Mesothelial cell of epicardium (in vitro differentiated cells): ENCODE results near the gene IRX2. TPM values are rescaled to one million over a fixed set of nuclear protein-coding genes. Genes with fewer than 3 reads are reported as not detected.
A peak's percentile ranks its signal among the peaks of the same experiment; 100 is the strongest.

Experiments used
- DNase-seq, 2 experiments: peaks; one replicate each; pipeline ENCODE4 v3.0.0; 2021; ENCODE audit warnings: low spot score in 2 of 2; ENCODE audit not compliant: unreplicated experiment in 2 of 2
- H3K27ac Mint-ChIP-seq: 2 replicates; pipeline ENCODE4 v1.8.0; 2021; ENCODE audit warnings: mixed read lengths
- H3K27me3 Mint-ChIP-seq: 2 replicates; pipeline ENCODE4 v1.8.0; 2021; ENCODE audit warnings: low read depth, mixed read lengths
- H3K36me3 Mint-ChIP-seq: 2 replicates; pipeline ENCODE4 v1.8.0; 2021; ENCODE audit warnings: mixed read lengths
- H3K4me1 Mint-ChIP-seq: 2 replicates; pipeline ENCODE4 v1.8.0; 2021; ENCODE audit warnings: mixed read lengths
- H3K4me3 Mint-ChIP-seq: 2 replicates; pipeline ENCODE4 v1.8.0; 2021; ENCODE audit warnings: mild to moderate bottlenecking, moderate library complexity, mixed read lengths
- H3K9me3 Mint-ChIP-seq: 2 replicates; pipeline ENCODE4 v1.8.0; 2021; ENCODE audit warnings: mixed read lengths
- total RNA-seq: library from RNA; stranded (reverse); gene quantifications from 3 replicates; pipeline ENCODE4 v1.2.1, GENCODE V29; 2021
- TF ChIP-seq, protein P1 (sequence below): fragments of 200-600 bp; sonication (generic); IDR thresholded peaks from one replicate; pipeline ENCODE4 v1.5.0; 2021; ENCODE audit warnings: antibody characterized with exemption; ENCODE audit not compliant: unreplicated experiment

Gene IRX2
- total RNA-seq, 1 donor from 2014 or later, result 30.3 TPM

DNA sequence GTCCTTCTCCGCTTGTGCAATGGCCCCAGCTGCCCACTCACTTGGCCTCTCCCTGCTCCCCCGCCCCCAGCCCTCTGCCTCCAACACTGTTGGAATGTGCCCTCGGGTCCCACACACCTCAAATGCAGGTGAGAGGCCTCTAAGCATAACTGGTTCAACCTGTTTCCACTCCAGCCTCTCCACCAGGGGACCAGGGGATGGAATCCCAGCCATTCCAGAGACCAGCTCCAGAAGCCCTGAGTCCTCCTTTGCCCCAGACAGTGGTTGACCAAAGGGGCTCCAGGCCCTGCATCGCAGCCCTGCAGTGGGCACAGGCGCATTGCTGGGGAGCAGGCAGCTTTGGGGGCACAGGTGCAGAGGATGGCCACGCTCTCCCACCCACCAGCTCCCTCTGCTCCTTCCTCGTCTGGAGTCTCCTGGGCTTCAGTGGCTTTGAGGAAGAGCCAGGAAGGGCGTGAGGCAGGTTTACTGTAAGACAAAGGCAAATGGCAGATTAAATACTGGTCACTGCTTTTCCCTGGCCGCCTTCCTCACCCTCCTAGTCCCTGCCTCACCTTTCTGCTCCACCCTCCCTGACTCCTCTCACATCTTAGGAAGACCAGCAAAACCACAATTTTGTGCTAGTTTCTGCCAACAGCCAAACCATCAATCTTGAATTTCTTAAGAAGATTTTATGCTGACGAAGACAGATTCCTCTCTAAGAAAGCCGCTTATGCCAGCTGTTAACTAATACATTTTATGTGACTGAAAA is 29.1 kb upstream of the IRX2 start:
- H3K9me3 Mint-ChIP-seq, result peaks cover 19% of the 10 kb centered on the region
- no peaks in the 10 kb centered on the region for H3K27me3 Mint-ChIP-seq
- H3K36me3 Mint-ChIP-seq, result peaks cover 7% of the 10 kb centered on the region
- H3K4me3 Mint-ChIP-seq, result peak overlapping the region; percentile 3
- H3K4me1 Mint-ChIP-seq, result peaks cover 16% of the 10 kb centered on the region
- H3K27ac Mint-ChIP-seq, result peak overlapping the region; percentile 93
- peak in 1 of 2 experiments; percentile 52 for DNase-seq
- TF ChIP-seq, protein P1, sequence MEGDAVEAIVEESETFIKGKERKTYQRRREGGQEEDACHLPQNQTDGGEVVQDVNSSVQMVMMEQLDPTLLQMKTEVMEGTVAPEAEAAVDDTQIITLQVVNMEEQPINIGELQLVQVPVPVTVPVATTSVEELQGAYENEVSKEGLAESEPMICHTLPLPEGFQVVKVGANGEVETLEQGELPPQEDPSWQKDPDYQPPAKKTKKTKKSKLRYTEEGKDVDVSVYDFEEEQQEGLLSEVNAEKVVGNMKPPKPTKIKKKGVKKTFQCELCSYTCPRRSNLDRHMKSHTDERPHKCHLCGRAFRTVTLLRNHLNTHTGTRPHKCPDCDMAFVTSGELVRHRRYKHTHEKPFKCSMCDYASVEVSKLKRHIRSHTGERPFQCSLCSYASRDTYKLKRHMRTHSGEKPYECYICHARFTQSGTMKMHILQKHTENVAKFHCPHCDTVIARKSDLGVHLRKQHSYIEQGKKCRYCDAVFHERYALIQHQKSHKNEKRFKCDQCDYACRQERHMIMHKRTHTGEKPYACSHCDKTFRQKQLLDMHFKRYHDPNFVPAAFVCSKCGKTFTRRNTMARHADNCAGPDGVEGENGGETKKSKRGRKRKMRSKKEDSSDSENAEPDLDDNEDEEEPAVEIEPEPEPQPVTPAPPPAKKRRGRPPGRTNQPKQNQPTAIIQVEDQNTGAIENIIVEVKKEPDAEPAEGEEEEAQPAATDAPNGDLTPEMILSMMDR, result no peak

DNA sequence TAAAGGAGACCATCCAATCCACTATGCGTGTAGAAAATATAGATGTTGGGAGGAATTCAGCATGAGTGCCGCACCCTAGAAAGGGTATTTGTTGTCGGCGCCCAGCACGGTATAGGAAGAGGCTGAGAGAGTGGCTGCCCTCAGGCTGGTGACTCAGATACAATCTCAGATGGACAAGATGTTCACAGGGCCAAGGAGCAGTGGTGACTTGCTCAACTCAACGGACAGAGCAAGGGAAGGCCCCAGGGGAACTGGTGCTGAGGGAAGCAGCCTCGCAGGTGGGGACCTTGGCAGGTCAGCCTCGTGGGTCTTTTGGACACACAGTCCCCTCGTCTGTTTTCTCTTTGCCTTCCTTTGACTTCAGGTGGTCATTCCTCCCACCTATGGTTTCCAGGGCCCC is 28.0 kb upstream of the IRX2 start:
- Mint-ChIP-seq H3K27ac (no peak overlapping the region), H3K9me3 (peaks cover 12% of the 10 kb centered on the region), H3K4me1 (peaks cover 16% of the 10 kb centered on the region), H3K27me3 (no peaks in the 10 kb centered on the region), H3K36me3 (peaks cover 2% of the 10 kb centered on the region), H3K4me3 (no peak overlapping the region)
- TF ChIP-seq, protein P1, result no peak
- DNase-seq, result no peak

DNA sequence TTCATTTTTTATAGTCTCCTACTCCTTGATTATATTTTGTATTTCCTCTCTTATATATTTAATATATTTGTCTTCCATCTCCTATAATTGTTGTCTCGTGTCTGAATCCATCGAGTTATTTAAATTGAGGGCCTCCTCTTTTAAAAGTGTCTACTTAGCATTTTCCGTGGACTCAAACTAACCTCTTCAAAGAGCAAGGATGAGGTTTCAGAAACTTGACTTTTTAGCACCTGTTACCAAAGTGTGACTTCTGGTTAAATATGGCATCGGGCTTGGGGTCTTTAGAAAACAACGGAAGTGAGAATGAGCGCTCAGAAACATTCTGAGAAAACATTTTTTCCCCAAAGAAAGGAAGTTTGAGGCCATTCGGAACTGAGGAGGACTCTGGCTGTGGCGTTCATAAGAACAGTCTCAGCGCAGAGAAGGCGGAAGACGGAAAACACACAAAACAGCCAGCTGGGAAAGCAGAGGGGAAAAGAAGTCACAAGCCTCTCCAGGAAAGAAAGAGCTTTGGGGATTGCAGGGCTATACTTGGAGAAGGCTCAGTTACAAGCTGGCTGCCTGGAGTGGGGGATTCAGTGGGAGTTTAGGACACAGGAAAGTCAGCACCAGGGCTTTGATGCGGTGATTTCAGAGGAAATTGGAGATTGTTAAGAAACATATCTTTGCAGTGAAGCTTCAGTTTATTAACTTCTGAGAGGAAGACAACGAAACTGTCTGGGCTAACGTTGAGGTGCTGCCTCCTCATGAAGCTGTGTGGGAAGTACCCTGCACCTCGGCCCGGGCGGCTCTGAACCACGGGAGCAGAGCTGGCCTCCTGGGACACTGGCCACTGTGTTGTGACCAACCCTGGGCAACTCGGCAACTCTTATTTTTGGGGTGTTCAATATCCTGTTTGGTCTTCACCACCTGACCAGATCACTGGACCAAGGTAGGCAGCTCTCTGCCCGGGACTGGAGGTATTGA is 25.1 kb upstream of the IRX2 start:
- peaks cover 8% of the 10 kb centered on the region for H3K9me3 Mint-ChIP-seq
- H3K27me3 Mint-ChIP-seq, result peaks cover 2% of the 10 kb centered on the region
- TF ChIP-seq, protein P1, result no peak
- no peak overlapping the region for H3K27ac Mint-ChIP-seq
- peaks cover 19% of the 10 kb centered on the region for H3K4me1 Mint-ChIP-seq
- DNase-seq, result no peak
- peaks cover 2% of the 10 kb centered on the region for H3K36me3 Mint-ChIP-seq
- H3K4me3 Mint-ChIP-seq, result no peak overlapping the region

DNA sequence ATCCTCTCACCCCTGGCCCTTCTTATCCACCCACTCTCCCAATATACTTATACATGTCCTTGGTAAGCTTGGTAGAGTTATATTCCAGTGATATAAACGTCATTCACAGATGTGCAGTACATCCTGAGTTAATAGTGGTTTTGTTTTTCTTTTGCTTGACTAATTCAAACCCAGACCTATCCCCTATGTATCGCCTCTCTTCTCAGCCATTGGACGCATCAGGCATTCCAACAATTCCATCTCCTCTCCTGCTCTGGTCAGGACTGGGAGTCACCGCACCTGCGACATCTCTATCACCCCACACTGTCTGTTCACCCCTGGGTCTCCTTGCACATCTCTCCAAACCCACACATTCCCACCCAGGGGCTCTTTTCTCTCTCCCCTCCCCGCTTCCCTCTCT is 21.9 kb upstream of the IRX2 start:
- Mint-ChIP-seq H3K4me1 (peaks cover 6% of the 10 kb centered on the region), H3K27me3 (peaks cover 2% of the 10 kb centered on the region), H3K9me3 (peaks cover 8% of the 10 kb centered on the region), H3K36me3 (peaks cover 2% of the 10 kb centered on the region), H3K4me3 (no peak overlapping the region), H3K27ac (no peak overlapping the region)
- no peak for DNase-seq
- TF ChIP-seq, protein P1, result no peak

DNA sequence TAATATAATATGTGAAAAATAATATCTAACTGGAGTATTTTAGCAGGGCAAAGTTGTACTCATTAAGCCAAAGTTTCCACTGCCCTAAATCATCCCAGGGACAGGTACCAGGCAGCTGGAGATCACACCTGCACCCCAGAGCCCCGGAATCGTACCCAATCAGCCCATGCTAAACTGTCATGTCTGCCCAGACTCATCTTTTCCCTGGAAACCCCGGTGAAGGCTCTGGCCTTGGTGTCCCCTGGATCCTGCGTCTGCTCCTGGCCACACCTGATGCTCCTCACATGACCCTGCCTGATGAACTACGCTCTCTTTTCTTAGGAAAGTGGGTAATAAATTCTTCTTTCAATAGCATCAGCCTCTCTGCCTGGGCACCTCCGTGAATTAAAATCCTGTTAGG is 15.6 kb upstream of the IRX2 start:
- Mint-ChIP-seq H3K4me1 (peaks cover 3% of the 10 kb centered on the region), H3K36me3 (no peaks in the 10 kb centered on the region), H3K4me3 (no peak overlapping the region), H3K9me3 (no peaks in the 10 kb centered on the region), H3K27ac (no peak overlapping the region), H3K27me3 (peaks cover 9% of the 10 kb centered on the region)
- TF ChIP-seq, protein P1, result no peak
- no peak for DNase-seq
